ENCODE results near the gene KIAA1328. TPM values are rescaled to one million over a fixed set of nuclear protein-coding genes. Genes with fewer than 3 reads are reported as not detected.

KIAA1328 gene
- polyA plus RNA-seq, 1 of the 3 experiments (the other 2 are of a cell fraction): 2.6 TPM

- no peak for DNase-seq
- Histone ChIP-seq H3K4me1 (ENCODE audit: control insufficient read depth in 1 of 2, insufficient read depth in 2 of 2, low read depth in 1 of 2, low read length in 1 of 2) (no peaks in the 10 kb centered on the region; a peak in 1 of 4 replicates), H4K20me1 (ENCODE audit: insufficient read depth) (no peaks in the 10 kb centered on the region), H3K79me2 (ENCODE audit: insufficient read depth) (no peaks in the 10 kb centered on the region), H2AFZ (ENCODE audit: low read depth) (no peak overlapping the region), H3K27me3 (ENCODE audit: insufficient read depth) (no peaks in the 10 kb centered on the region; the same call in 1 of the 2 replicates), H3K27ac (ENCODE audit: low read depth in 2 of 2, low read length in 1 of 2) (no peak overlapping the region), H3K9me2 (no peaks in the 10 kb centered on the region), H3K4me2 (no peak overlapping the region), H3F3A (replicated peaks; ENCODE audit: insufficient read depth) (no peaks in the 10 kb centered on the region), H3K36me3 (replicated peaks in 1 of 2; ENCODE audit: control insufficient read depth in 1 of 2, insufficient read depth in 2 of 2, low read length in 1 of 2) (no peaks in the 10 kb centered on the region), H3K4me3 (ENCODE audit: low read depth in 2 of 2, low read length in 1 of 2) (no peak overlapping the region), H3K9me3 (no peaks in the 10 kb centered on the region), H3K9ac (no peak overlapping the region)
- TF ChIP-seq MAX (IDR thresholded peaks at IDR 0.05; ENCODE audit: low read depth): no peak
- 51% methylated on average over 6 of the region's 11 CpGs for WGBS (ENCODE audit: low lambda C conversion rate)
- POLR2A ChIA-PET: no interaction called here
- CTCF ChIA-PET: interaction anchor here (1.1 kb wide), 1 partner anchor 17 kb away, joined by 4 read pairs; no protein-coding TSS in a partner anchor
These were observed 420.4 kb downstream of the KIAA1328 start for GRCh38 chr18:37249171-37249886.

- Histone ChIP-seq H3K4me2 (no peak overlapping the region), H3K27me3 (ENCODE audit: insufficient read depth) (no peaks in the 10 kb centered on the region; the same call in 1 of the 2 replicates), H3K4me1 (ENCODE audit: control insufficient read depth in 1 of 2, insufficient read depth in 2 of 2, low read depth in 1 of 2, low read length in 1 of 2) (no peaks in the 10 kb centered on the region; a peak in 1 of 4 replicates), H3F3A (replicated peaks; ENCODE audit: insufficient read depth) (no peaks in the 10 kb centered on the region), H3K9me2 (no peaks in the 10 kb centered on the region), H3K9me3 (no peaks in the 10 kb centered on the region), H2AFZ (ENCODE audit: low read depth) (no peak overlapping the region), H3K79me2 (ENCODE audit: insufficient read depth) (no peaks in the 10 kb centered on the region), H3K4me3 (ENCODE audit: low read depth in 2 of 2, low read length in 1 of 2) (no peak overlapping the region), H4K20me1 (ENCODE audit: insufficient read depth) (no peaks in the 10 kb centered on the region), H3K27ac (ENCODE audit: low read depth in 2 of 2, low read length in 1 of 2) (no peak overlapping the region), H3K9ac (no peak overlapping the region), H3K36me3 (replicated peaks in 1 of 2; ENCODE audit: control insufficient read depth in 1 of 2, insufficient read depth in 2 of 2, low read length in 1 of 2) (no peaks in the 10 kb centered on the region)
- ChIA-PET POLR2A (no interaction called here), CTCF (interaction anchor here (0.9 kb wide), 1 partner anchor 64 kb away, joined by 3 read pairs; no protein-coding TSS in a partner anchor)
- WGBS (ENCODE audit: low lambda C conversion rate): 40% methylated on average over 4 of the region's 6 CpGs
- DNase-seq: no peak
- no peak for TF ChIP-seq MEF2A (IDR thresholded peaks at IDR 0.05; ENCODE audit: borderline replicate concordance, low read depth)
- TF ChIP-seq FOSL2 (IDR thresholded peaks at IDR 0.05; ENCODE audit: borderline replicate concordance, low read depth): no peak
- no peak for TF ChIP-seq GABPA (IDR thresholded peaks at IDR 0.05; ENCODE audit: low read depth)
- TF ChIP-seq MXI1 (IDR thresholded peaks at IDR 0.05; ENCODE audit: low read depth, low read length): no peak
- TF ChIP-seq IRF3 (IDR thresholded peaks at IDR 0.05; ENCODE audit: low read depth, low read length): no peak
- no peak for TF ChIP-seq EP300 (IDR thresholded peaks at IDR 0.05; ENCODE audit: borderline replicate concordance in 1 of 2, low read depth in 1 of 2, low read length in 1 of 2)
- TF ChIP-seq USF2 (IDR thresholded peaks at IDR 0.05; ENCODE audit: borderline replicate concordance, low read depth, low read length): no peak
- TF ChIP-seq TAF1 (IDR thresholded peaks at IDR 0.05; ENCODE audit: borderline replicate concordance, low read depth, low read length): no peak
- TF ChIP-seq GATA2 (CRISPR knock-in tag; IDR thresholded peaks at IDR 0.05): no peak
- no peak for TF ChIP-seq SIN3A (IDR thresholded peaks at IDR 0.05; ENCODE audit: borderline replicate concordance, low read depth, low read length)
- no peak for TF ChIP-seq ELF1 (IDR thresholded peaks at IDR 0.05)
- TF ChIP-seq POLR2AphosphoS5 (IDR thresholded peaks at IDR 0.05; ENCODE audit: low read depth, low read length): no peak
- TF ChIP-seq REST (IDR thresholded peaks at IDR 0.05; ENCODE audit: low read depth, low read length): no peak
- TF ChIP-seq RCOR1 (IDR thresholded peaks at IDR 0.05; ENCODE audit: low read length): no peak
- TF ChIP-seq NFIC (IDR thresholded peaks at IDR 0.05; ENCODE audit: borderline replicate concordance): no peak
- no peak for TF ChIP-seq MAX (IDR thresholded peaks at IDR 0.05; ENCODE audit: low read depth)
- no peak for TF ChIP-seq PBX3 (IDR thresholded peaks at IDR 0.05)
- TF ChIP-seq TEAD4 (IDR thresholded peaks at IDR 0.05; ENCODE audit: borderline replicate concordance, insufficient read depth): no peak
These were observed 421.1 kb downstream of the KIAA1328 start for GRCh38 chr18:37249895-37250618.

All from SK-N-SH (cell line).